Measurements from ENCODE around the gene SRRD.

The SRRD gene

GRCh38 chr22:26534171-26534855 lies 50.6 kb downstream of the SRRD start:
- H3K4me3 ChIP-seq (ENCODE audit: low read depth, low read length) = no peak overlapping the region
- no peak for TF ChIP-seq CTCF (IDR thresholded peaks at IDR 0.05; ENCODE audit: low read depth, low read length)
- in situ Hi-C loops (cut with HindIII; ENCODE audit: low sequenced_read_pairs) = no loop called here
- DNase-seq (ENCODE audit: low read depth, low spot score) = no peak

GRCh38 chr22:26534874-26535602 lies 51.4 kb downstream of the SRRD start:
- no peak for DNase-seq (ENCODE audit: low read depth, low spot score)

GRCh38 chr22:26535603-26535908 lies 51.9 kb downstream of the SRRD start:
- in situ Hi-C loops (cut with HindIII; ENCODE audit: low sequenced_read_pairs) = no loop called here
- TF ChIP-seq CTCF (IDR thresholded peaks at IDR 0.05; ENCODE audit: low read depth, low read length) = no peak
- no peak overlapping the region for H3K4me3 ChIP-seq (ENCODE audit: low read depth, low read length)
- no peak for DNase-seq (ENCODE audit: low read depth, low spot score)

More at GRCh38 chr22:26534874-26535602, 51.4 kb downstream of the SRRD start:
- no peak overlapping the region for H3K4me3 ChIP-seq (ENCODE audit: low read depth, low read length)
- in situ Hi-C loops (cut with HindIII; ENCODE audit: low sequenced_read_pairs) = no loop called here
- no peak for TF ChIP-seq CTCF (IDR thresholded peaks at IDR 0.05; ENCODE audit: low read depth, low read length)

- no peak for DNase-seq (ENCODE audit: low read depth, low spot score)
- in situ Hi-C loops (cut with HindIII; ENCODE audit: low sequenced_read_pairs) = no loop called here
- no peak overlapping the region for H3K4me3 ChIP-seq (ENCODE audit: low read depth, low read length)
- TF ChIP-seq CTCF (IDR thresholded peaks at IDR 0.05; ENCODE audit: low read depth, low read length) = no peak
Observed at GRCh38 chr22:26536056-26536761, 52.5 kb downstream of the SRRD start.

- TF ChIP-seq CTCF (IDR thresholded peaks at IDR 0.05; ENCODE audit: low read depth, low read length) = no peak
- in situ Hi-C loops (cut with HindIII; ENCODE audit: low sequenced_read_pairs) = no loop called here
- H3K4me3 ChIP-seq (ENCODE audit: low read depth, low read length) = no peak overlapping the region
- no peak for DNase-seq (ENCODE audit: low read depth, low spot score)
Observed at GRCh38 chr22:26536762-26537134, 53.1 kb downstream of the SRRD start.

- DNase-seq (ENCODE audit: low read depth, low spot score) = no peak
- in situ Hi-C loops (cut with HindIII; ENCODE audit: low sequenced_read_pairs) = no loop called here
- TF ChIP-seq CTCF (IDR thresholded peaks at IDR 0.05; ENCODE audit: low read depth, low read length) = no peak
- H3K4me3 ChIP-seq (ENCODE audit: low read depth, low read length) = no peak overlapping the region
Observed at GRCh38 chr22:26540119-26540518, 56.4 kb downstream of the SRRD start.

Measured in astrocyte of the spinal cord (primary cell).